Ovary (tissue), 9 donors: ENCODE measurements around the gene MFSD1. TPM values are rescaled to one million over a fixed set of nuclear protein-coding genes. Genes with fewer than 3 reads are reported as not detected.

Experiments used
- DNase-seq, 5 donors: peaks; one replicate each; pipeline ENCODE4 v3.0.0-alpha.2; 2019 to 2020
- H3K27ac ChIP-seq, 2 donors: fragments of 200-600 bp; one replicate each; pipeline versions ENCODE4 v1.5.1 to v1.8.0; 2019 to 2022
- H3K27me3 ChIP-seq: fragments of 200-600 bp; one replicate; pipeline ENCODE4 v1.8.0; 2022
- H3K36me3 ChIP-seq: fragments of 200-600 bp; sonication (generic); one replicate; pipeline ENCODE4 v1.5.1; 2019
- H3K4me1 ChIP-seq: one replicate; pipeline ENCODE4 v1.8.1; 2013; ENCODE audit warnings: mild to moderate bottlenecking, moderate library complexity; ENCODE audit not compliant: insufficient read depth
- H3K4me3 ChIP-seq: fragments of 200-600 bp; sonication (generic); one replicate; pipeline ENCODE4 v1.5.1; 2017
- H3K9me3 ChIP-seq, 2 donors: fragments of 200-600 bp in 1 of 2; sonication (generic) in 1 of 2; one replicate each; pipeline versions ENCODE4 v1.5.1 to v1.8.1; 2013 to 2019; ENCODE audit warnings: mild to moderate bottlenecking in 1 of 2, moderate library complexity in 1 of 2
- CTCF ChIP-seq, 3 donors: fragments of 450-650 bp in 2 of 3; fragments of 200-600 bp in 1 of 3; IDR thresholded peaks; one replicate each; pipeline versions ENCODE4 v1.5.1 to v1.8.0; 2016 to 2022; ENCODE audit warnings: antibody characterized with exemption in 3 of 3, mild to moderate bottlenecking in 1 of 3
- EP300 ChIP-seq: sonication (generic); formaldehyde crosslinking; IDR thresholded peaks from one replicate; pipeline ENCODE4 v1.6.1; 2017; ENCODE audit warnings: antibody characterized with exemption
- POLR2A ChIP-seq: fragments of 450-650 bp; IDR thresholded peaks from one replicate; pipeline ENCODE4 v1.6.1; 2017; ENCODE audit warnings: antibody characterized with exemption, mild to moderate bottlenecking, moderate library complexity
- WGBS, 3 donors: extraction: QIAGEN DNeasy Blood & Tissue Kit in 1 of 3; methylation state at CpG; one replicate each; pipeline versions ENCODE4 v1.1.5 to v1.1.7; 2013 to 2017; 5-methylcytosine and 5-hydroxymethylcytosine counted together
- intact Hi-C, 4 donors: fragments of 100-400 bp; cut with DNase I; formaldehyde crosslinking; loops; one replicate each; pipeline versions ENCODE4 v1.11.0 to v1.15.1; 2022 to 2023
- polyA plus RNA-seq, 2 donors: library from polyadenylated mRNA; stranded (reverse); fragments of 200-250 nt in 1 of 2; fragments of 350-450 nt in 1 of 2; fragmentation: Illumina TruSeq in 1 of 2; extraction: RNeasy Lipid Tissue Mini Kit (QIAGEN cat#74804) in 1 of 2; gene quantifications; one replicate each; pipeline ENCODE4 v1.2.3, GENCODE V29; 2013 to 2014
- total RNA-seq, 7 donors: library from RNA; depleted of rRNA in 2 of 7; stranded (reverse); fragments of >200 nt in 2 of 7; fragmentation: NEBNext Ultra II Directional in 3 of 7; extraction: Animal tissue kit (Norgen Biotek cat#: 25700) in 3 of 7; gene quantifications; one replicate each; pipeline versions ENCODE4 v1.1.0 to v1.2.4, GENCODE V29; 2016 to 2023
- donor health status: DM: no; HTN: no; CAD: no; lungs with moderate emphysema.
- donor health status: DM: no; HTN: no; CAD: no.
- donor health status: Bipolar disorder and iron deficiency.
- donor health status: DM: yes; HTN: yes; CAD: no.
- donor health status: DM: no; HTN: no; CAD: no.
- donor health status: DM: yes; HTN: yes; CAD: no.

MFSD1 gene
- total and polyA plus RNA-seq, 9 donors = 27.1 to 63.8 (median 43.0) TPM

- intact Hi-C loops = no loop called here
- no peak for DNase-seq
- Histone ChIP-seq H3K36me3 (no peaks in the 10 kb centered on the region), H3K4me1 (no peaks in the 10 kb centered on the region), H3K4me3 (no peak overlapping the region), H3K9me3 (no peaks in the 10 kb centered on the region), H3K27ac (no peak overlapping the region), H3K27me3 (no peaks in the 10 kb centered on the region)
- WGBS, 3 donors = 78 to 88% (median 87%) methylated on average over 4 of the region's 4 CpGs
- TF ChIP-seq CTCF (IDR thresholded peaks at IDR 0.05) = no peak
- TF ChIP-seq POLR2A = no peak
- TF ChIP-seq EP300 = no peak
These were observed 39.2 kb upstream of the MFSD1 start for GRCh38 chr3:158762701-158763100.

DNA sequence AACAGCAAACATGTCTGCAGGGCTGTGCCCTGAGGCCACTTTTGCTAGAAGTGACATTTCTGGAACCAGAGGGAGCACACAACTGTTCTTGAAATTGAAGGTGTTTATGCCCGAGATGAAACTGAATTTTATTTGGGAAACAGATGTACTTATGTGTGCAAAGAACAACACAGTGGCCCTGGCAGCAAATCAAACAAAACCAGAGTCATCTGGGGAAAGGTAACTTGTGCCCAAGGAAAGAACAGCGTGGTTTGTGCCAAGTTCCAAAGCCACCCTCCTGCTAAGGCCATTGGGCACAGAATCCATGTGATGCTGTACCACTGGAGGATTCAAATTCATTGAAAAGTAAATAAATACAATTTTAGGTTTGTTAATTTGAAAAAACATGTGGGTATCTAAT is 38.4 kb upstream of the MFSD1 start:
- no peak for DNase-seq

GRCh38 chr3:158765518-158766205 is 36.2 kb upstream of the MFSD1 start:
- DNase-seq = no peak
- Histone ChIP-seq H3K36me3 (no peaks in the 10 kb centered on the region), H3K27me3 (no peaks in the 10 kb centered on the region), H3K27ac (no peak overlapping the region), H3K9me3 (no peaks in the 10 kb centered on the region), H3K4me1 (peaks cover 13% of the 10 kb centered on the region), H3K4me3 (no peak overlapping the region)
- TF ChIP-seq CTCF (IDR thresholded peaks at IDR 0.05) (no peak), EP300 (no peak), POLR2A (no peak)
- 91 to 94% (median 92%) methylated on average over 3 of the region's 3 CpGs for WGBS, 3 donors
- intact Hi-C loops = no loop called here

More for the DNA sequence above, 38.4 kb upstream of the MFSD1 start:
- no peak overlapping the region for H3K27ac ChIP-seq
- H3K4me3 ChIP-seq = no peak overlapping the region
- intact Hi-C loops = no loop called here
- H3K36me3 ChIP-seq = no peaks in the 10 kb centered on the region
- TF ChIP-seq CTCF (IDR thresholded peaks at IDR 0.05) (no peak), POLR2A (no peak), EP300 (no peak)
- peaks cover 3% of the 10 kb centered on the region for H3K4me1 ChIP-seq
- WGBS, 3 donors = 80 to 84% (median 81%) methylated on average over 2 of the region's 2 CpGs
- no peaks in the 10 kb centered on the region for H3K27me3 ChIP-seq
- no peaks in the 10 kb centered on the region for H3K9me3 ChIP-seq

DNA sequence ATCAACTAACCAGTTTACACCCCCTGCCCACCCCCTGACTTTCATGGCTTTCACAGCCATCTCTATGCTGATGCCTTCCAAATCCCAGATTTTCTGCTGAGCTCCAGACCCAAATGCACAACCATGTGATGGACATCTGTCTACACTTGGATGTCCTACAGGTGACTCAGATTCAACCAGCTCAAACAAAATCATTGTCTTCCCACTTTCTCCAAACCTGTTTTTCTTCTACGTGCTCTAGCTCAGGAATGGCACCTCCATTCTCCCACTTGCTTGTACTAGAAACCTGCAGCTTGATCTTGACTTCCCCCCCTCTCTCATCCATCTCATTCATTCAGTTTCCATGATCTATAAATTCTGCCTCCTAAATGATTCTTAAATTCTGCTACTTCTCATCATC is 35.5 kb upstream of the MFSD1 start:
- Histone ChIP-seq H3K27me3 (no peaks in the 10 kb centered on the region), H3K27ac (no peak overlapping the region), H3K9me3 (no peaks in the 10 kb centered on the region), H3K4me1 (peaks cover 18% of the 10 kb centered on the region), H3K36me3 (no peaks in the 10 kb centered on the region), H3K4me3 (no peak overlapping the region)
- no peak for DNase-seq
- WGBS, 3 donors = 93 to 100% (median 100%) methylated on average over 1 of the region's 1 CpG
- no peak for TF ChIP-seq CTCF (IDR thresholded peaks at IDR 0.05)
- TF ChIP-seq POLR2A = no peak
- no peak for TF ChIP-seq EP300
- intact Hi-C loops = no loop called here
